Fibroblast of lung (primary cell): ENCODE measurements around the gene GABPB1. TPM values are rescaled to one million over a fixed set of nuclear protein-coding genes. Genes with fewer than 3 reads are reported as not detected.
A peak's percentile ranks its signal among the peaks of the same experiment; 100 is the strongest.

ENCODE experiments used
- DNase-seq, 2 donors: peaks; one replicate each; pipeline versions ENCODE4 v3.0.0 to v3.0.0-alpha.2; 2010; ENCODE audit warnings: low read depth in 2 of 2
- H2AFZ ChIP-seq: 2 replicates; pipeline ENCODE4 v1.5.1; 2012; ENCODE audit warnings: low read length, control low read depth, inconsistent platforms
- H3K27ac ChIP-seq: 2 replicates; pipeline ENCODE4 v1.5.1; 2011; ENCODE audit warnings: low read length, control low read depth; ENCODE audit not compliant: insufficient read depth
- H3K27me3 ChIP-seq: 2 replicates; pipeline ENCODE4 v1.5.1; 2011; ENCODE audit warnings: mild to moderate bottlenecking, low read length; ENCODE audit not compliant: control insufficient read depth, insufficient read depth
- H3K36me3 ChIP-seq: 2 replicates; pipeline ENCODE4 v1.5.1; 2011; ENCODE audit warnings: low read length; ENCODE audit not compliant: control insufficient read depth, insufficient read depth
- H3K4me1 ChIP-seq: 2 replicates; pipeline ENCODE4 v1.5.1; 2011; ENCODE audit warnings: low read length; ENCODE audit not compliant: control insufficient read depth, insufficient read depth; ENCODE audit errors: extremely low read depth
- H3K4me2 ChIP-seq: 2 replicates; pipeline ENCODE4 v1.5.1; 2011; ENCODE audit warnings: low read length, control low read depth; ENCODE audit not compliant: insufficient read depth; ENCODE audit errors: extremely low read depth
- H3K4me3 ChIP-seq, 4 experiments: fragments of 200-600 bp in 1 of 4; sonication (generic) in 1 of 4; replicated peaks in 1 of 4; 2 replicates each; pipeline ENCODE4 v1.5.1; 2011 to 2016; ENCODE audit warnings: low read length in 4 of 4, low read depth in 3 of 4, mild to moderate bottlenecking in 3 of 4, control low read depth in 2 of 4, inconsistent platforms in 1 of 4, mixed read lengths in 1 of 4; ENCODE audit not compliant: insufficient read depth in 1 of 4; ENCODE audit errors: control extremely low read depth in 1 of 4
- H3K79me2 ChIP-seq: 2 replicates; pipeline ENCODE4 v1.5.1; 2012; ENCODE audit warnings: mild to moderate bottlenecking, low read length, inconsistent platforms; ENCODE audit not compliant: control insufficient read depth, insufficient read depth
- H3K9ac ChIP-seq: 2 replicates; pipeline ENCODE4 v1.5.1; 2011; ENCODE audit warnings: mild to moderate bottlenecking, low read length, control low read depth; ENCODE audit not compliant: insufficient read depth
- H3K9me3 ChIP-seq: 2 replicates; pipeline ENCODE4 v1.5.1; 2012; ENCODE audit warnings: low read depth, low read length; ENCODE audit not compliant: control insufficient read depth, insufficient read depth
- H4K20me1 ChIP-seq: 2 replicates; pipeline ENCODE4 v1.5.1; 2011; ENCODE audit warnings: low read length; ENCODE audit not compliant: control insufficient read depth, insufficient read depth; ENCODE audit errors: extremely low read depth
- CTCF ChIP-seq, 2 donors: IDR thresholded peaks in 1 of 2; conservative IDR thresholded peaks in 1 of 2; 1 replicate in 1 of 2; 2 replicates in 1 of 2; pipeline ENCODE4 v1.5.1; 2011 to 2012; ENCODE audit warnings: low read length in 2 of 2, control low read depth in 1 of 2, inconsistent platforms in 1 of 2, low read depth in 1 of 2, mild to moderate bottlenecking in 1 of 2
- EZH2 ChIP-seq: IDR thresholded peaks from 2 replicates; pipeline ENCODE4 v1.5.1; 2012; ENCODE audit warnings: low read length, control low read depth, mild to moderate bottlenecking; ENCODE audit errors: missing control alignments
- polyA plus RNA-seq, 2 donors: library from polyadenylated mRNA; depleted of rRNA in 1 of 2; stranded (reverse) in 1 of 2; unstranded in 1 of 2; fragments of >200 nt; gene quantifications; 2 replicates each; pipeline ENCODE4 v1.2.1, GENCODE V29; 2011 to 2012; ENCODE audit warnings: missing spikeins in 1 of 2
- total RNA-seq: library from RNA; depleted of rRNA; stranded (reverse); fragments of >200 nt; gene quantifications from 2 replicates; pipeline ENCODE4 v1.2.1, GENCODE V29; 2014

Gene GABPB1
- total and polyA plus RNA-seq, 2 donors (not counting 1 experiment from before 2014, with no cell fraction given): 25.4 to 40.1 TPM

- H3K9ac ChIP-seq: no peak overlapping the region
- no peaks in the 10 kb centered on the region for H3K4me1 ChIP-seq
- H3K36me3 ChIP-seq: no peaks in the 10 kb centered on the region
- no peak overlapping the region for H3K27ac ChIP-seq
- no peak overlapping the region for H2AFZ ChIP-seq
- no peak for DNase-seq
- H3K9me3 ChIP-seq: no peaks in the 10 kb centered on the region
- H3K4me3 ChIP-seq: no peak overlapping the region
- H3K4me2 ChIP-seq: no peak overlapping the region
- H3K79me2 ChIP-seq: no peaks in the 10 kb centered on the region
- no peaks in the 10 kb centered on the region for H3K27me3 ChIP-seq
- H4K20me1 ChIP-seq: no peaks in the 10 kb centered on the region
- TF ChIP-seq CTCF (conservative IDR thresholded peaks at IDR 0.05 in 1 of 2, IDR thresholded peaks at IDR 0.05 in 1 of 2; ENCODE audit: low read depth in 1 of 2, low read length in 2 of 2): no peak
- TF ChIP-seq EZH2: no peak
Observed at GRCh38 chr15:50244153-50244552, 110.8 kb downstream of the GABPB1 start.

- H3K79me2 ChIP-seq: no peaks in the 10 kb centered on the region
- no peaks in the 10 kb centered on the region for H3K27me3 ChIP-seq
- no peaks in the 10 kb centered on the region for H3K4me1 ChIP-seq
- no peak overlapping the region for H3K4me2 ChIP-seq
- no peak overlapping the region for H3K4me3 ChIP-seq
- no peak overlapping the region for H2AFZ ChIP-seq
- no peak overlapping the region for H3K27ac ChIP-seq
- no peaks in the 10 kb centered on the region for H3K9me3 ChIP-seq
- no peak overlapping the region for H3K9ac ChIP-seq
- no peaks in the 10 kb centered on the region for H3K36me3 ChIP-seq
- peak; percentile 43 to 73 for DNase-seq
- no peaks in the 10 kb centered on the region for H4K20me1 ChIP-seq
- TF ChIP-seq EZH2 (no peak), CTCF (conservative IDR thresholded peaks at IDR 0.05 in 1 of 2, IDR thresholded peaks at IDR 0.05 in 1 of 2; ENCODE audit: low read depth in 1 of 2, low read length in 2 of 2) (no peak)
Observed at GRCh38 chr15:50241684-50242450, 113.1 kb downstream of the GABPB1 start.

GRCh38 chr15:50238255-50238654, 116.7 kb downstream of the GABPB1 start:
- Histone ChIP-seq H3K9me3 (no peaks in the 10 kb centered on the region), H3K27me3 (no peaks in the 10 kb centered on the region), H4K20me1 (no peaks in the 10 kb centered on the region), H3K9ac (no peak overlapping the region), H3K36me3 (no peaks in the 10 kb centered on the region), H3K4me3 (no peak overlapping the region), H2AFZ (no peak overlapping the region), H3K4me2 (no peak overlapping the region), H3K79me2 (no peaks in the 10 kb centered on the region), H3K27ac (no peak overlapping the region), H3K4me1 (no peaks in the 10 kb centered on the region)
- no peak for DNase-seq
- TF ChIP-seq CTCF (conservative IDR thresholded peaks at IDR 0.05 in 1 of 2, IDR thresholded peaks at IDR 0.05 in 1 of 2; ENCODE audit: low read depth in 1 of 2, low read length in 2 of 2) (no peak), EZH2 (no peak)
